Neural progenitor cell (in vitro differentiated cells): ENCODE data around the gene FAM9C. TPM values are rescaled to one million over a fixed set of nuclear protein-coding genes. Genes with fewer than 3 reads are reported as not detected.

Experiments
- DNase-seq: peaks from one replicate; pipeline ENCODE4 v3.0.0-alpha.2; 2016; ENCODE audit warnings: low spot score
- H2AFZ ChIP-seq: fragments of 200-600 bp; sonication (generic); replicated peaks from 2 replicates; pipeline ENCODE4 v1.6.1; 2016; ENCODE audit warnings: antibody characterized with exemption
- H3F3A ChIP-seq: fragments of 200-600 bp; sonication (generic); 2 replicates; pipeline ENCODE4 v1.6.1; 2016; ENCODE audit warnings: antibody characterized with exemption, low read depth
- H3K27ac ChIP-seq: fragments of 200-600 bp; sonication (generic); 2 replicates; pipeline ENCODE4 v1.5.1; 2016; ENCODE audit warnings: mild to moderate bottlenecking
- H3K27me3 ChIP-seq: fragments of 200-600 bp; sonication (generic); 2 replicates; pipeline ENCODE4 v1.6.1; 2016; ENCODE audit warnings: mild to moderate bottlenecking, moderate library complexity
- H3K36me3 ChIP-seq: fragments of 200-600 bp; sonication (generic); 2 replicates; pipeline ENCODE4 v1.5.1; 2016
- H3K4me1 ChIP-seq: fragments of 200-600 bp; sonication (generic); 2 replicates; pipeline ENCODE4 v1.6.1; 2016; ENCODE audit warnings: mixed run types
- H3K4me2 ChIP-seq: fragments of 200-600 bp; sonication (generic); 2 replicates; pipeline ENCODE4 v1.6.1; 2016
- H3K4me3 ChIP-seq: fragments of 200-600 bp; sonication (generic); 2 replicates; pipeline ENCODE4 v1.5.1; 2016
- H3K79me2 ChIP-seq: fragments of 200-600 bp; sonication (generic); 2 replicates; pipeline ENCODE4 v1.6.1; 2016; ENCODE audit warnings: low read depth
- H3K9ac ChIP-seq: fragments of 200-600 bp; sonication (generic); 2 replicates; pipeline ENCODE4 v1.6.1; 2016
- H3K9me3 ChIP-seq: fragments of 200-600 bp; sonication (generic); 2 replicates; pipeline ENCODE4 v1.5.1; 2016; ENCODE audit warnings: low read depth
- H4K20me1 ChIP-seq: fragments of 200-600 bp; sonication (generic); 2 replicates; pipeline ENCODE4 v1.6.1; 2016; ENCODE audit warnings: low read depth
- H3K27ac Mint-ChIP-seq: 3 replicates; pipeline ENCODE4 v1.8.0; 2021; ENCODE audit warnings: mixed read lengths
- H3K27me3 Mint-ChIP-seq: 2 replicates; pipeline ENCODE4 v1.8.0; 2022; ENCODE audit warnings: low read depth, mild to moderate bottlenecking, inconsistent platforms, moderate library complexity, mixed read lengths; ENCODE audit not compliant: insufficient read depth
- H3K36me3 Mint-ChIP-seq: 3 replicates; pipeline ENCODE4 v1.8.0; 2021; ENCODE audit warnings: mixed read lengths
- H3K4me1 Mint-ChIP-seq: 3 replicates; pipeline ENCODE4 v1.8.0; 2021; ENCODE audit warnings: mixed read lengths
- H3K4me3 Mint-ChIP-seq: 3 replicates; pipeline ENCODE4 v1.8.0; 2021; ENCODE audit warnings: mild to moderate bottlenecking, moderate library complexity, mixed read lengths
- H3K9me3 Mint-ChIP-seq: 3 replicates; pipeline ENCODE4 v1.8.0; 2020; ENCODE audit warnings: mixed read lengths
- CTCF ChIP-seq: fragments of 200-600 bp; sonication (generic); IDR thresholded peaks from 2 replicates; pipeline ENCODE4 v1.5.1; 2017; ENCODE audit warnings: antibody characterized with exemption, mild to moderate bottlenecking
- EZH2 ChIP-seq: fragments of 200-600 bp; sonication (generic); IDR thresholded peaks from 2 replicates; pipeline ENCODE4 v1.6.1; 2017; ENCODE audit warnings: antibody characterized with exemption, mild to moderate bottlenecking, moderate library complexity
- EZH2phosphoT487 ChIP-seq: fragments of 200-600 bp; sonication (generic); IDR thresholded peaks from 2 replicates; pipeline ENCODE4 v1.6.1; 2017; ENCODE audit warnings: antibody characterized with exemption
- total RNA-seq: library from RNA; depleted of rRNA; stranded (reverse); fragments of >200 nt; gene quantifications from 2 replicates; pipeline ENCODE4 v1.2.3, GENCODE V29; 2015; ENCODE audit warnings: low replicate concordance

FAM9C gene
- total RNA-seq, 1 donor from 2014 or later: not detected

GRCh38 chrX:13007519-13008188, 36.8 kb downstream of the FAM9C start:
- H3K4me1 Mint-ChIP-seq: peaks cover 10% of the 10 kb centered on the region
- no peak for DNase-seq
- no peak overlapping the region for H3K4me2 ChIP-seq

GRCh38 chrX:13005661-13006473, 38.6 kb downstream of the FAM9C start:
- H3K4me1 ChIP-seq: no peaks in the 10 kb centered on the region
- no peak overlapping the region for H3K4me2 ChIP-seq
- Mint-ChIP-seq H3K36me3 (no peaks in the 10 kb centered on the region), H3K27me3 (no peaks in the 10 kb centered on the region), H3K4me3 (no peak overlapping the region), H3K9me3 (peaks cover 7% of the 10 kb centered on the region), H3K4me1 (peaks cover 10% of the 10 kb centered on the region), H3K27ac (no peak overlapping the region)
- no peaks in the 10 kb centered on the region for H3K36me3 ChIP-seq
- TF ChIP-seq EZH2phosphoT487: no peak
- TF ChIP-seq CTCF: no peak
- no peak for TF ChIP-seq EZH2
- no peak overlapping the region for H3K27ac ChIP-seq
- no peak overlapping the region for H3K9ac ChIP-seq
- H3F3A ChIP-seq: no peaks in the 10 kb centered on the region
- no peak for DNase-seq
- no peak overlapping the region for H2AFZ ChIP-seq
- no peaks in the 10 kb centered on the region for H4K20me1 ChIP-seq
- H3K27me3 ChIP-seq: no peaks in the 10 kb centered on the region
- no peak overlapping the region for H3K4me3 ChIP-seq
- no peaks in the 10 kb centered on the region for H3K9me3 ChIP-seq
- H3K79me2 ChIP-seq: no peaks in the 10 kb centered on the region

More at GRCh38 chrX:13007519-13008188, 36.8 kb downstream of the FAM9C start:
- no peaks in the 10 kb centered on the region for H3F3A ChIP-seq
- H3K27ac Mint-ChIP-seq: no peak overlapping the region
- H3K27me3 ChIP-seq: no peaks in the 10 kb centered on the region
- H3K4me1 ChIP-seq: no peaks in the 10 kb centered on the region
- H3K79me2 ChIP-seq: no peaks in the 10 kb centered on the region
- no peak overlapping the region for H3K4me3 ChIP-seq
- no peaks in the 10 kb centered on the region for H3K36me3 Mint-ChIP-seq
- no peaks in the 10 kb centered on the region for H3K27me3 Mint-ChIP-seq
- no peaks in the 10 kb centered on the region for H4K20me1 ChIP-seq
- no peak for TF ChIP-seq EZH2
- no peak for TF ChIP-seq EZH2phosphoT487
- no peak for TF ChIP-seq CTCF
- no peaks in the 10 kb centered on the region for H3K9me3 ChIP-seq
- H2AFZ ChIP-seq: no peak overlapping the region
- no peak overlapping the region for H3K4me3 Mint-ChIP-seq
- H3K9ac ChIP-seq: no peak overlapping the region
- peaks cover 7% of the 10 kb centered on the region for H3K9me3 Mint-ChIP-seq
- H3K27ac ChIP-seq: no peak overlapping the region
- no peaks in the 10 kb centered on the region for H3K36me3 ChIP-seq

GRCh38 chrX:13001961-13002671, 42.3 kb downstream of the FAM9C start:
- Histone ChIP-seq H2AFZ (no peak overlapping the region), H3K79me2 (no peaks in the 10 kb centered on the region), H3K9ac (no peak overlapping the region), H3K4me1 (peaks cover 20% of the 10 kb centered on the region), H3K9me3 (no peaks in the 10 kb centered on the region), H3K4me3 (no peak overlapping the region), H3K27ac (no peak overlapping the region), H3K27me3 (no peaks in the 10 kb centered on the region), H4K20me1 (no peaks in the 10 kb centered on the region), H3K36me3 (no peaks in the 10 kb centered on the region), H3F3A (no peaks in the 10 kb centered on the region), H3K4me2 (no peak overlapping the region)
- Mint-ChIP-seq H3K36me3 (no peaks in the 10 kb centered on the region), H3K27me3 (no peaks in the 10 kb centered on the region), H3K4me1 (peaks cover 27% of the 10 kb centered on the region), H3K4me3 (no peak overlapping the region), H3K27ac (no peak overlapping the region), H3K9me3 (peaks cover 7% of the 10 kb centered on the region)
- TF ChIP-seq EZH2 (no peak), CTCF (no peak), EZH2phosphoT487 (no peak)
- DNase-seq: no peak
